NCI-H82 (cell line): Measurements from ENCODE around the gene ZDHHC7.
"Not testable (repeated sequence)": the region's sequence is repeated elsewhere in the genome, so short reads cannot be mapped to it uniquely, and the experiment has no call there.

Source experiments
- DNase-seq: peaks from one replicate; lab custom pipeline; 2025; lab: John Stamatoyannopoulos, UW

ZDHHC7 gene

GRCh38 chr16:85042606-85043005 is 31.3 kb upstream of the ZDHHC7 start:
- no peak for DNase-seq

DNA sequence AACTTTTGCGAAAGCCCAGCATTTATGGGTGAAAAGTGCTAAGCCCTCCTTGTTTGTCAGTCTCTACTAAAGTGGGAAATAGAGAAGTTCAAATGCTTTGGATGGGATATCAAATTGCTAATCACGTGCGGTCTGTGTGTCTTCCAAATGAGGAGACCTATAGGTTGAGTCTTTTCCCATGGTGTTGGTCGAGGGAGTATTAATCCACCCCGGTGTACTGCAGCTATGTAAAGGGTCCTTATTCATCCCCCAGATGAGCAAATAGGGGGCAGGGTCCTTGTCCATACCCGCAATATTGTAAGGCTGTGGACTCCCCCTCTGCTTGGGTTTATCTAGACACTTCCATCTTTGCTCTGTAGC is 30.8 kb upstream of the ZDHHC7 start:
- DNase-seq = peak; percentile 5

GRCh38 chr16:85041219-85042166 is 30.2 kb upstream of the ZDHHC7 start:
- peak; percentile 32 for DNase-seq

DNA sequence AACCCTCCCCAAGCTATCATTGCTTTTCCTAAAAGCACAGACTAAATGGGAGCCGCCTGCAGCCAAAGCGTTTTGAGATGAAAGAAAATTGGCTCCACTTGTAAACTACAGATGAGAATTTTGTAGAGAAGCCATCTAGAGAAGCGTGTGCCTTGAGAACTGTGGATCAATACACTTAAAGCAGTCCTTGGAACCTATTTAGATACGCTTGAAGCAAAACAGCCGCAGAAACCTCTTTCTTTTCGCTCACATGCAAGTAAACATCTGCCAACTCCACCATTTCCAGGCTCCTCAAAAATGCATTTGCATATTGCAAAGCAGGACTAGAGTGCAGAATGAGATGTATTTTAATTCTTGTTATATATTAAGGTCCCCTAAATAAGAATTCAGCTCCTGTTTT is 29.4 kb upstream of the ZDHHC7 start:
- DNase-seq = no peak

- no peak for DNase-seq
Measured at GRCh38 chr16:85037721-85038120, 26.4 kb upstream of the ZDHHC7 start.

GRCh38 chr16:85037050-85037410 is 25.7 kb upstream of the ZDHHC7 start:
- no peak for DNase-seq

GRCh38 chr16:85036236-85037049 is 25.1 kb upstream of the ZDHHC7 start:
- no peak for DNase-seq

- DNase-seq = no peak
Measured at GRCh38 chr16:85034591-85035433, 23.5 kb upstream of the ZDHHC7 start.

DNA sequence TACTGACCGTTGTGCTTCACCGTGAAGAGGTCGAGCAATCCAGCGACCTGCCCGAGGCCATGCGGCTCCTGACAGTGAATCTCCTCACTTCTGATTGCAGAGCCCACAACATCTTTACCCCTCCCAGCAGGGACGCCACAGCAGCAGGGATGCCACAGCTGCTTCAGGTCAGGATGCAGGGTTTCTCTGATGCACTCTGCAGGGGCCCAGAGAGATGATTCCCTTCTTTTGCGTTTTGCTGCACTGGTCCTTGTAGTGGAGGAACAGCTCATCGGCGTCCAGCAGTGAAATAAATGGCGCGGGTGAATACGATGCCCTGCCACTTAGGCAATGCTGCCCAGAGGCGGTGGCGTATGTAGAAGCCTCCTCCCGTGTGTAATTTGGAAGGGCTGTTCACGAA is 21.8 kb upstream of the ZDHHC7 start:
- no peak for DNase-seq

DNA sequence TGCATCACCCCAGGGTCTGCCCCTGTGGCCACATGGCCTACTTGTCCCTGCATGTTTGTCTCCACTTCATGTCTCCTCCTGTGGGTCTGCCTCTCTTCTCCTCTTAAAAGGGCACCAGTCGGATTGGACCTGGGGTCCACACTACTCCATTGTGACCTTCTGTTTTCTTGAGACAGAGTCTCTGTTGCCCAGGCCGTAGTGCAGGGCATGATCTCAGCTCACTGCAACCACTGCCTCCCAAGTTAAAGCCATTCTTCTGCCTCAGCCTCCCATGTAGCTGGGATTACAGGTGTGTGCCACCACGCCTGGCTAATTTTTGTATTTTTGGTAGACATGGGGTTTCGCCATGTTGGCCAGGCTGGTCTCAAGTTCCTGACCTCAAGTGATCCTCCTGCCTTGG is 20.9 kb upstream of the ZDHHC7 start:
- DNase-seq = not testable (repeated sequence)

GRCh38 chr16:85031451-85031850 is 20.1 kb upstream of the ZDHHC7 start:
- no peak for DNase-seq

DNA sequence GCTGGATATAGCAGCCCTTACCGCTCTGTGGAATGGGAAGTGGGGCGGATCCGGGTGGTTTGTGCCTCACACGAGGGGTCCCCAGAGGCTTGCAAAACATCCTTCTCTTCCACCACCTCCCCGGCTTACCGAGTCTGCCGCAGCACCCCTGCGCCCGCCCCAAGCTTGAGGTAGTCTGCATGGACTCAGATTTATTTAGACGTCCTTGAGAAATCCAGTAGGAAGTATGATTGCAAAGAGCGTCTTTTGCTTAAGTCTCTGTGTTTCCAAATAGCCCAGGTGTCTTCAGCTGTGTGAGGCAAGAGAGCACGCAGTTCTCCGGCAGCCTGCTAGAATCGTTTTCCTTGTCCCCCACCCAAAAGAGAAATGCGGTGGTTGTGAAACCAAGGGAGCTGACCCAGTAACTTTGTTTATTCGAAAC is 18.7 kb upstream of the ZDHHC7 start:
- no peak for DNase-seq

DNA sequence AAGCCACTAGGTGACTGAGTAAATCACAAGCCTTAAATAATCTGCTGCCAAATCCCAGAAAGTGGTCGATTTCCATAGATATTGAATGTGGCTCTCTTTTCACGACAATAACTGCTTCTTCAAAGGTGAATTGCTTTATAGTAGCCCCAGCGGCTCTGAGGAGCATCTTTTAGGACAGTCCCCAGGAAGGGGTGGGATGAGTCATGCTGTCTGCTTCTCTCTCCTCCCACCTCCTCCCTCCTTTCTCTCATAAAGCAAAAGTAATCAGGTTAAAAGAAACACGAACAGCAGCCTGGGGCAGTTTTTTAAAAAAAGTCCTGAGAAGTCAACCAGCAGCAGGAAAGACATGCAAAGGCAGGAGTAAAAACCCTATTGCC is 18.1 kb upstream of the ZDHHC7 start:
- DNase-seq = peak; percentile 26

GRCh38 chr16:85028685-85029407 is 17.5 kb upstream of the ZDHHC7 start:
- peak; percentile 35 for DNase-seq

DNA sequence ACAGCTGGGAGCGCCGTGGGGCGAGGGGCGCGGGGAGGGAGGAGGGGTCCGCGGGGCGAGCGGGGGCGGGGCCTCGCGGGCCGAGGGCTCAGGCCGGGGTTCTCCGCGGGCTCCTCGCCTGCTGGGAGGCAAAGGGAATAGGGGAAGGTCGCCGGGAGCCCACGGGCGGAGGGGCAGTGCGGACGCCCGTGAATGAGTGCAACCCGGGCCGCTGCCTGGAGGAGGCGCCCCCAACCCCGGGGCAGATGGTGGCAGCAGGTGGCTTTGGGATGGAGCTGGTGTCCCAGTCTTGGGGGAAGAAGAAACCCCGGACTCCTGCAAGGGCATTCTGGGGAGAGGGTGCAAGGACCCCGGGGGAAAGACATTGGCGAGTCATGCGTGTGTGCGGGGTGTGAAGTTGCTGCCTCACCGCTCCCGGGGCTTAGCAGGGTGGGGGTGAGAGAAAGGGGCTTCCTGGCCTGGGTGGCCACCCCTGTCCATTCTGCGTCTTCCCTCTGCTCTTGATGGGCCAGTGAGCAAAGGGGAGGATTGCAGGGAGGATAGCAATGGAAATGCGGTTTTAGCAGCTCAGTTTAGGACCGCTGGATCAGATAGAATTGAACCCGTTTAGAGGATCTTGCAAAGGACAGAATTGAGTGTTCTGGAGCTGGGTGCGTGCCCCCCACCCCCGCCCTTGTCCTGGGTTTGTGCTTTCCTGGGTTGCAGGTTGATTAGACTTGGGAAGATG is 16.8 kb upstream of the ZDHHC7 start:
- DNase-seq = peak; percentile 53

DNA sequence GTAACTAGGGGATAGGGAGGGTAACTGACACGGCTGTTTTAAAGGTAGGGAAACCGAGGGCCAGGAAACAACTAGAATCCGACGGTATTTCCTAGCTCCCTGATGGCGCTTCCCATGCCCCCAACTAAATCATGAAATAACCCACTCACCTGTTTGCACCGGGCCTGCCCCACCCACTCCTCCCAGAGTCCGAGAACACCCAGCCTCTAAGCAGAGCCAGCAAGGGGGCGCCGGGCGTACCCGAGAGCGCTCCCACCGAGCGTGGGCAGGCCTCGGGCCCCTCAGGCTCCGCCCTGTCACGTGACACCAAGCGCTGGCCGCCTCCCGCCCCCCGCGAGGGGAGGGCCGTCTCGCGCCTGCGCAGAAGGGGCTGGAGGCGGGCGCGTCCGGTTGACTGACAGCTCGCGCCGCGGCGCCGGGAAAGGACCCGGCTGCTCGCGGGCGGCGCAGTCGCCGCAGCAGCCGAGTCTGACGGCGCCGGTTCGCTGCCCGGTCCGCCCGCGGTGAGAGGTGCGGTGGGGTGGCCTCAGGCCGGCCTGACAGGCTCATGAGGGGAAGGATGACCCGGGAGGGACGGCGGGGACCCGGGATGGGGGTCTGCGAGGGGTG is 16.1 kb upstream of the ZDHHC7 start, which contains the start of gene KIAA0513:
KIAA0513 (plus strand) TSS at position 447 of the 609 bp plus-strand sequence. CDS start 39,277 bp downstream, outside the sequence.
- DNase-seq = peak; percentile 96

GRCh38 chr16:85026703-85027102 is 15.4 kb upstream of the ZDHHC7 start:
- no peak for DNase-seq

DNA sequence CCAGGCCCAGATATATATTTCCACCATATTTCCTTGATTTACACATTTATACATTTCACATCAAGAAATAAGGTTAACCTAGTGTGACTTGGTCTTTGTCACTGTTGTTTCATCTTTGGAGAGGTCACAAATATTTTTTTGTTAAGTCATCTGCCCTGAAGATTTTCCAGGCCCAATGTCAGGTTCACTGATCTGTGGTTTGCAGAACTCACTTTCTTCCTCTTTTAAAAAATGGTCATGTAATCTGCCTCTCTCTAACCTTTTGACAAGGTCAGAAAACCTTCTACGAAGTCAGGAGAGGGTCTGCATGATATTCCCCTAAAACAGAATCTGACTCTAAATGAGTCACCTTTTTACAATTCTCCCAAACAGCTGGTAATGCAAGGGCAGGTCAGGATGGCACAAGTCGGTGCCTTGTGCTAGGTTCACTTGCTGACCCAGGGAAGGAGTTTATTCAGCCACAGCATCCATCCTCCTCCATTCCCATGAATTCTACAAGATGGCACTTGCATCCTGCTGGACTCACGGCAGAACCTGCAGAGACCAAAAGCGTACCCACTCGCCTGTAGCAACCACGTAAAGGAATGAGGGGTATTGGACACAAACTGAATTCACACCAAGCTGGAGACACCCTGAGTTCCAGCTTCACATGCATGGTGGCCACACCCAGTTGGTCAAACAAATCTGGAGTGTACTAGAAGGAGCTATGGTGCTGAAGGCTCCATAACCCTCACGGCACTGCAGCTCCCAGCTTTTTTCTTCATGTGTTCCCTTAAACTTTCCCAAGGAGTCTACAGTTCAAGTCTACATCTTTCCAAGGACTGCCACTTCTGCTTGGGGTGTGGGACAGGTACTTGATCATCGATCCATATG is 14.7 kb upstream of the ZDHHC7 start:
- DNase-seq = no peak

GRCh38 chr16:85019659-85020245 is 8.4 kb upstream of the ZDHHC7 start:
- no peak for DNase-seq
